Peyer's patch (tissue), 4 donors: ENCODE data around the gene PYGB.
"Not testable (repeated sequence)": the region's sequence is repeated elsewhere in the genome, so short reads cannot be mapped to it uniquely, and the experiment has no call there.

Experiments
- POLR2A ChIP-seq, 2 donors: fragments of 450-650 bp; IDR thresholded peaks; one replicate each; pipeline ENCODE4 v1.5.1; 2017; ENCODE audit warnings: antibody characterized with exemption in 2 of 2, mild to moderate bottlenecking in 2 of 2, moderate library complexity in 2 of 2
- TF ChIP-seq, protein P1 (sequence below), 6 experiments: fragments of 450-650 bp in 4 of 6; fragments of 200-600 bp in 2 of 6; sonication (generic) in 1 of 6; IDR thresholded peaks; one replicate each; pipeline ENCODE4 v1.5.1; 2017 to 2019; ENCODE audit warnings: antibody characterized with exemption in 6 of 6, mild to moderate bottlenecking in 3 of 6, moderate library complexity in 1 of 6

DNA sequence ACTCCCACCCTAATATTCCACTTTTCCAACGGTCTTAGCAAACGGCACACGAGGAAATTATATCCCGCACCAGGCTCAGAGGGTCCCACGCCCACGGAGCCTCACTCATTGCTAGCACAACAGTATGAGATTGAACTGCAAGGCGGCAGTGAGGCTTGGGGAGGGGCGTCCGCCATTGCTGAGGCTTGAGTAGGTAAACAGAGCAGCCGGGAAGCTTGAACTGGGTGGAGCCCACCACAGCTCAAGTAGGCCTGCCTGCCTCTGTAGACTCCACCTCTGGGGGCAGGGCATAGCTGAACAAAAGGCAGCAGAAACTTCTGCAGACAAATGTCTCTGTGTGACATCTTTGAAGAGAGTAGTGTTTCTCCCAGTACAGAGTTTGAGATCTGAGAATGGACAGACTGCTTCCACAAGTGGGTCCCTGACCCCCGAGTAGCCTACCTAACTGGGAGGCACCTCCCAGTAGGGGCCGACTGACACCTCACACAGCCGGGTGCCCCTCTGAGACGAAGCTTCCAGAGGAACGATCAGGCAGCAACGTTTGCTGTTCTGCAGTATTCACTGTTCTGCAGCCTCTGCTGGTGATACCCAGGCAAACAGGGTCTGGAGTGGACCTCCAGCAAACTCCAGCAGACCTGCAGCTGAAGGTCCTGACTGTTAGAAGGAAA, 13.0 kb downstream of the PYGB start:
- TF ChIP-seq, protein P1, sequence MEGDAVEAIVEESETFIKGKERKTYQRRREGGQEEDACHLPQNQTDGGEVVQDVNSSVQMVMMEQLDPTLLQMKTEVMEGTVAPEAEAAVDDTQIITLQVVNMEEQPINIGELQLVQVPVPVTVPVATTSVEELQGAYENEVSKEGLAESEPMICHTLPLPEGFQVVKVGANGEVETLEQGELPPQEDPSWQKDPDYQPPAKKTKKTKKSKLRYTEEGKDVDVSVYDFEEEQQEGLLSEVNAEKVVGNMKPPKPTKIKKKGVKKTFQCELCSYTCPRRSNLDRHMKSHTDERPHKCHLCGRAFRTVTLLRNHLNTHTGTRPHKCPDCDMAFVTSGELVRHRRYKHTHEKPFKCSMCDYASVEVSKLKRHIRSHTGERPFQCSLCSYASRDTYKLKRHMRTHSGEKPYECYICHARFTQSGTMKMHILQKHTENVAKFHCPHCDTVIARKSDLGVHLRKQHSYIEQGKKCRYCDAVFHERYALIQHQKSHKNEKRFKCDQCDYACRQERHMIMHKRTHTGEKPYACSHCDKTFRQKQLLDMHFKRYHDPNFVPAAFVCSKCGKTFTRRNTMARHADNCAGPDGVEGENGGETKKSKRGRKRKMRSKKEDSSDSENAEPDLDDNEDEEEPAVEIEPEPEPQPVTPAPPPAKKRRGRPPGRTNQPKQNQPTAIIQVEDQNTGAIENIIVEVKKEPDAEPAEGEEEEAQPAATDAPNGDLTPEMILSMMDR (IDR thresholded peaks at IDR 0.05), result not testable (repeated sequence)
- TF ChIP-seq POLR2A (IDR thresholded peaks at IDR 0.05), result not testable (repeated sequence)
